HG03108 (cell line): ENCODE measurements around the gene MYO7B.

Experiments used
- ATAC-seq: cut with Tn5 transposase; IDR thresholded peaks from one replicate; pipeline ENCODE4 v1.9.1; 2021; ENCODE audit warnings: moderate library complexity; ENCODE audit not compliant: unreplicated experiment

The MYO7B gene

DNA sequence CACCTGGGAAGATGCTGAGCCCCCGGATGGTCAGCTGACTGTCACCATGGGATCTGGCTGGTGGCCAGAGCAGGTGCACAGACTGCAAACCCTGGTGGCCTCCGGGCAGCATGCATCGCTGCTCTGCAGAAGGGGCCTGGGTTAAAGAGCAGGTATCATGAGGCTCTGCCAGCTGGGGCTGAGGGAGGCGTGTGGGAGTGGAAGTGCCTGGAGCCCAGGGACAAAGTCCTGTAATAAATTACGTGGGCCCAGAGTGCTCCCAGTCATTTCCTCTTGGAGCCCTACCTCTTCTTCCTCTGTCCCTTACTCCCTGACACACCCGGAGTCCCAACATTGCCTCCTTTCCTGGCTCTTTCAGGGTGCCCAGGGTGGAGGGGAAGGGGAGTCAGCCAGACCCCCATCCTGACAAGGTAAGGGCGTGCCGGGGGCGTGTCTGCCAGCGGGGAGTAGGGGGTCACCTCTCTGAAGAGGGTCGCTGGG, at the start of gene MYO7B:
MYO7B (plus strand) TSS at position 262 of the 480 bp plus-strand sequence. CDS start 24,040 bp downstream, outside the sequence.
- ATAC-seq, result no peak

DNA sequence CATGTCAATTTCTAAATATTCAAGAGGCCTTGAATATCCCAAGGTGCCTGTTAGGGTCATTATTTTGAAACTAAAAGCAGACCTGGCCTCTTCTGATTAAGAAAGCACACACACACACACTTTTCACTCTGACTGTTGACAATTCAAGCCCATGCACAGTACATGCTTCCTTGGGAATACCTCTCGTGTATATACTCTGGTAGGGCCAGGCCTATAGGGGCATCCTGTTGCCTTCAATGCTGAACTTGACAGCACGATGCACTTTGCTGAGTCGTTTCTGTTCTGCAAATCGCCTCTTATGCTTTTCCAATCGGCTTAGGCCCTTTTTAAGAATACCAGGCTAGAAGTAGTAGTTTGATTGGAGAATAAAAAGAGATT, 49.8 kb upstream of the MYO7B start:
- ATAC-seq, result no peak

DNA sequence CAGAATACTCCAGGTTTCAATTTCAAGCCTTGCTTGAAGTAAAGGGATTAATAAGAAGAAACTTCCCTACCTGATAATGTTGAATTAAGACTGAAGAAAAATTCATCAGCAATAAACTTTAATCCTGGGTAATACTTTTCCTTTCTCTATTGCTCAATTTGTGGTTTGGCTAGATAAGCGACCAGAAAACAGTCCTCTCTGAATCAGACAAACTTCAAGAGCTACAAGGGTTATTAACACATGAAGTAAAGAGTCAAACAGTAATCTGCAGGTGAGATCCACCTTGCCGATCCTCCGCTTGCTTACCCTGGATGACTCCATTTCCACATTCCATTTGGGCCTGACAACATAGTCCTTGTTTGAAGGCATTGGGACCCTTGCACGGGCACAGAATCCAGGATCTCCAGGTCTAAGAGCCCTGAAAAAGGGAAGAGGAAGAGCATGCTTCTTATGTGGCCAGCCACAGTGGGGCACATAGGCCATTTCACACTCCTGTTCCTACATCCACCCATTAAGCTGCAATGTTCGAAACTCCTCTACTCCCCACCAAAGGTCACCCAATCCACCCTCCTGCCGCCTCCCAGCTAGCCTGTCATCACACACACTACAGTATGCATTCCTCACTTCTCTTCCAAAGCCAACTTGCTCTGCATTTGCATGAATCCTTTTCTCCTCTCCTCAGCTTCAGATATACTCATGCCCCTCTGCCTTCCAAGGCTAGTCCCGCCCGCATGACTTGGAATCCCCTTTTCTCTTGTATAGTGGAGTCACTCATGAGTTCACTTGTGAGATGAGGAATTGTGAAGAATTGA, 49.0 kb upstream of the MYO7B start:
- ATAC-seq, result no peak

DNA sequence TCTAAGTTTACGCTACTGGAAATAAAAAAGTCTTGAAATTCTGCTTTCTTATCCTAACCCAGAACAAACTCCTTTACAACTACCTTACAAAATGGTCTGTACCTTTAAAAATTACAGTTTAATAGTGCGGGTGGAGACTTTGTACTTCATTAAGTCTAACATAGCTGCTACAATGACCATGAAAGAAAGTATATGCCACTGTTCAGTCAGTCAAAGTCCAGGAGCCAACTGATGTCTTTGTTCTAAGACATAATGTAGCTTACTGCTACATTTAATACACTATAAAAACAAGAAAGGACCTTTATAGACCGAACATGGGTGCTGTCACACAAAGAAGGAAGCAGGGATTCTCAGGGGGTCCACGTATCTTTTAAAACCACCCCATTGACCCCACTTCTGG, 45.2 kb upstream of the MYO7B start:
- ATAC-seq, result no peak

DNA sequence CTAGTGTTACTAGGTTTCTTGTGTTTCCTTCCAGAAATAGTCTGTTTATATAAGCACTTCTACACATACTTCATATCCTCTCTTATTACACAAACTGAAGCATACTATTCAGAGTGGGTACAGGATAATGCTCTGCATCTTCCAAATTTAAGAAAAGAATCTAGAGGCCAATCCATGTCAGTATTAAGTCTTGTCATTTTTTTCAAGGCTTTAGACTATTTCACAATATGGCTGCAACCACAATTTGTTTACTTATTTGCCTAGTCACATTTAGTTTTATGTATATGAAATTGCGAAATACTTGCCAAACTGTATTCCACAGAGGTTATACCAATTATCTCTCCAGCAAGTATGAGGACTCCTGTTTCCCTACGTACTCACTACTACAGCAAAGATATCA, 37.1 kb upstream of the MYO7B start:
- no peak for ATAC-seq

DNA sequence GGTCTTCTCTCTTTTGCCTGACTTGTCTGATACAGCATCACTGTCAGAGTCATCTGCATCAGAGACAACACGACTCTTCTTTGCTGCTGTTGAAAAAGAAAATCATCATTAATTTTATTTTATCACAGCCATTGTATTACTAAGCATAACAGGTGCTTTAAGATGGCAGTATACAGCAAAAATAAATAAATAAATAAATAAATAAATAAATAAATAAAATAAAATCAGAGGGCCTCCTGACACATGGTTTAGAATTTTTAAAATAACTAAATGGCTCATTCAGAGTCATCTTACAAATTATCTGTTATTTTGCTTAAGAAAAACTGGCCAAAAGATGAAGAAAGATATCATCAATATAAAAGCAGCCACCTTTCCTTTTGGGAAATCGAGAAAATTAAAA, 32.0 kb upstream of the MYO7B start:
- no peak for ATAC-seq

DNA sequence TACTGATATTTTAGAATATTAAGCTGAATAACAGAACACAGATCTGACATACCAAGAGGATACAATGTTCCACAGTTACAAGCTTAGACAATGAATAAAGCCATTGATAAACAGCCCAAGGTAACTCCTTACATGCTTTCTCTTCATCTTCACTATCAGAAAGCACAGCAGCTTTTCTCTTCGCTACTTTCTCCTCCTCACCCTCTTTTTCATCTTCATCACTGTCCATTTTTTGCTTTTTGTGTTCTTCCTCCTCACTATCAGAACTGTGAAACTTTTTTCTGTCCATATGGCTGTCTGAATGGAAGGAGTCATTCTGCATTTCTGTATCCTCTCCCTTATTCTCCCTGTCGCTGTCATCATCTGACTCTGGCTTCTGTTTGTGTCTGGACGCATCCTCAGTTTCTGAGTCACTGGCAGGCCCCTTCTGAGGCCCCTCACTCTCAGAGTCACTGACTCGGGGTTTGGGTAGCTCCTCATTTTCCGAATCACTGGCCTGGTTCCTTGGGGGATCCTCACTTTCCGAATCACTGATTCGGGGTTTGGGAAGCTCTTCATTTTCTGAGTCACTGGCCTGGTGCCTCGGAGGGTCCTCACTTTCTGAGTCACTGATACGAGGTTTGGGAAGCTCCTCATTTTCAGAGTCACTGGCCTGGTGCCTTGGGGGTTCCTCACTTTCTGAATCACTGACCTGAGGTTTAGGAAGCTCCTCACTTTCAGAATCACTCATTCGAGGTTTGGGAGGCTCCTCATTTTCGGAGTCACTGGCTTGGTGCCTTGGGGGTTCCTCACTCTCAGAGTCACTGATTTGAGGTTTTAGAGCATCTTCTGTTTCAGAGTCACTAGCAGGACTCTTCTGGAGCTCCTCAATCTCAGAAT, 30.7 kb upstream of the MYO7B start:
- no peak for ATAC-seq

DNA sequence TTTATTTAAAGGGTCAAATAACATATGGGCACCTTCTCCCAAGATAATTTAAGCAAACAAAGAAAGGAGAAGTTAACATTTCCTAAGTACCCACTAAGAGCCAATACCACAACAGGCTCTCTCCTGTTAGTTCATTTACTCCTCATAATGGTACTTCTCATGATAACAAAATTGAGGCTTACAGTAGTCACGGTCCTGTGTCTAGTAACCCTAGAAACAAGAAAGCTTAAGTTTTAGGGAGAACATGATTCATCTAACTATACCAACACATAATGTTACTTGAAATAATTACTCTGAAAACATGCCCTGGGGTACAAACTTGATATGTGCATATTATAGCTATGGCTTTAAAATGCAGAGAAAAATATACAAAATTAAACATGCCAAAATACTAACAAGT, 29.0 kb upstream of the MYO7B start:
- ATAC-seq, result no peak

DNA sequence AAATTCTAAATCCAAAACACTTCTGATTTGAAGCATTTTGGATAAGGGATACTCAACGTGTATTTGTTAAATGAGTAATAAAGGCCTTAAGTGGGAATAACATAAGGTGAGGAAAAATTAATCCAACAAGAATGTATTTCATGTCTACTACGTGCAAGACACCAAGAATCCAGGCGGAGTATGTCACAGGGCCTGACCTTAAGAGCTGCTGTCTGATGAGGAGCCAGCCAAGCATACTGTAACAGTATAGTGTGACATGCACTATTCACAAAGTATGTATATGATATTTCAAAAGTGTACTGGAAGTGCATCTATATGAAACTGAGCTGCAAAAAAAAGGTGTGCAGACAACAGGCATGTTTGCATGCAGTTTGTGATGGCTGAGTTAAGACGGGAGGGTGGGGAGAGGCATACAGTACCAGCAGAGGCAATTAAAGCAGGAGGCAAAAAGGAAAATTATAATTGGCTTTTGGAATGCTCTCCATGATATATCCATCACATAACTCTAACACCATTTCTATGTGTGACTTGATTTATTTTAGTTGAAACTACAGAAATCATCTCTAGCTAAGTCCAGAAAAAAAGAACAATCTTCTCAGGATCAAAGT, 27.4 kb upstream of the MYO7B start:
- ATAC-seq, result no peak

DNA sequence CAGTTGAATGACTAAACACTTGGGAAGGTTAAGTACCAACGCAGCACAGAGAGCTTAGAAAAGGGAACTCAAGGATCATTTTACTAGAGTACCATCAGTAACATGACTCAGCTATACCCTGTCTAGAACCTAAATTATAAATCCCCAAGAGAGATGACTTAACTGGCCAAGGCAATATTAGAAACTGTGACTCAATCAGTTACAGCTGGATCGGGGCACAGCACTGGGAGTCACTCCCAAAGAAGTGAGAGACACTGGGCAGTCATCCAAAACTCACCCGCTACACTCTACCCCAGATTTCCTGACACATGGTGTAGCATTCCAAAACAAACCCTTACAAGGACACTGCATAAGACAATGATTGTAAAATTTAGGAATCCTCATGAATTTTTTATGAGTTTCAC, 26.9 kb upstream of the MYO7B start:
- no peak for ATAC-seq

DNA sequence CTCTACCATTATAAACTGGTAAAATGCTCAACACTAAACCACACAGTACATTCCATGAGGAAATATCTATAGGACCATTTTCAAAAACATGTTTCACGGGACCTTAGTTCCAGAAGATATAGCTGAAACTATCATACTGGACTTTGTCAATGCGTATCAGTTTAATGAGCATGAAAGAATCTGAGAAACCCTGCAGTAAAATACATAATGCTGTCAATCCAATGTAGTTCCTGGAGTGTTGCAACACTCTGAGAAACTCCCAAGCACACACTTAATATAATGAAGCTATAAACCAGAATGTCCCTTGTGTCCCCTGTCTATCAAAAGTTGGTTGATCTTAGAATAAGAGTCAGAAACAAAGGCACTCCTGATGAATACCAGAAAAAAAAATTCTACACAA, 25.4 kb upstream of the MYO7B start:
- no peak for ATAC-seq

DNA sequence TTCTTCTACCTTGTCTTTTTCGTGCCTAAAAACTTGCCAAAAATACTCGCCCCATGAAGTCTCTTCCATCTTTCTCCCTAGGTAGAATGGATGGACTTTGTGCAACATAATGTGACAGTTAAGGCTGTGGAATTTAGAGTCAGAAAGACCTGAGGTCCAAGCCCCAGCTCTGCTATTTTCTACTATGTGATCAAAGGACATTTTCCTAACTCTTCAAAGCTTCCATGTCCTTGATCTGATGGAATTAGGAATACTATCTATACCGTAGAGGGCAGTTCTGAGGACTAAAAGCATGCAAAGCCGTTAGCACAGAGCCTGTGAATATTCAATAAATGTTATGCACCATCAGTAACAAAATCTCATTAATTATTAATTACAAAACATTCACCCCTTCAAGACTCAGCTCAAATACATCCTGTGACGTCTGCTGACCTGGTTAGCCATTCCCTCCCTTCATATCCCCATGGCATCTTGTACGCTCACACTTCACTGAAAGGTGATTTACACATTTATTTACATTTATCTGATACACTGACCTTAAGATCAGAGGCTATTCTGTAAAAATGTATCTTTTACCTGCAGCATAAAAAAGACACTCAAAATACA, 24.3 kb upstream of the MYO7B start:
- no peak for ATAC-seq

DNA sequence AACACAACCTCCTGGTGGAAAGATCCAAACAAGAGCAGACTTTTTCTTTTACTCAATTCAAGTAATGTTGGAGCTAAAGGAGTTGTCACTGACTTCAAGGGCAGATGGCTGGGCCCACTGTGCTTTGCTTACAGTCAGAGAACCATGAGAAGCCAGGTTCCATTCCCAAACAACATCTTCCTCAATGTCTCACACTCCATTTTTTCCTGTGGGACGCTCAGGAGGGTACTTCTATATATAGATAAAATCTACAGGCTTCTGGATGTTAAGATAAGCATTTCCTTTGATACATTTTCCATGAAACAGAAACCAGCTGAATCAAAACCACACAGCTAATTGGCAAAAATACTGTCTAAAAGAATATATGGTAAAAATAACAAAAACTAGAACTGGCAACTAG, 23.6 kb upstream of the MYO7B start:
- ATAC-seq, result no peak

DNA sequence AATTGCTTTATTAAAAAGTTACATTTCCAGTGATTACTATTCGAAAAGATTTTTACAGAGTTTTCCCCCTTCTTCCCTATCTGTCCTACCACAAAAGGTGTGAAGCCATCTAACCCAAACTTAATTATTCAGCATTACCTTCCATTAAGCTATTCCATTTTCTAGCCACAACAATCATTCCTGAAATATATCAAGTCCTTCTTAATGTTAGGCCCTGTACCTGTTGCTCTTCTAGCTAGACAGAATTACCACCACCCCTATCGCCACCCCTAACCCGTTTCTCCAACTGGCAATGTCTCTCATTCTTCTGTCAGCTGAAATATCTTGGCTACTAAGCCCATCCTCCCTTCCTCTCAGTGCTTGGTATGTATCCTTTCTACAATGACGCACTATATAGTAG, 23.1 kb upstream of the MYO7B start:
- ATAC-seq, result no peak

DNA sequence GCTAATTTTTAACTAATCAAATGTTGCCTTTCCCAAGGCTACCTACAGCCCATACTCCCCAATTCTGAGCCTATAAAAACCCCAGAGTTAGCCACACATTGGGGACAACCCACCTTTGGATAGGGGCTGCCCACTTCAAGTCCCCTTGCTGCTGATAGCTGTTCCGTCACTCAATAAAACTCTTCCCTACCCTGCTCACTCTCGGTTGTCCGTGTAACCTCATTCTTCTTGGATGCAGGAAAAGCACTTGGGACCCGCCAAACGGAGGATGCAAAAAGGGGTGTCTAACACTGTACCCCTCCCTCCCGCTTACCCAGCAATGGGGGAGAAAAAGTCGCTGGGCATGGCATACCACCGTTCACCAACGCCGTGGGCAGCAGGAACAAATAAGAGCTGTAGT, 21.4 kb upstream of the MYO7B start:
- ATAC-seq, result no peak

DNA sequence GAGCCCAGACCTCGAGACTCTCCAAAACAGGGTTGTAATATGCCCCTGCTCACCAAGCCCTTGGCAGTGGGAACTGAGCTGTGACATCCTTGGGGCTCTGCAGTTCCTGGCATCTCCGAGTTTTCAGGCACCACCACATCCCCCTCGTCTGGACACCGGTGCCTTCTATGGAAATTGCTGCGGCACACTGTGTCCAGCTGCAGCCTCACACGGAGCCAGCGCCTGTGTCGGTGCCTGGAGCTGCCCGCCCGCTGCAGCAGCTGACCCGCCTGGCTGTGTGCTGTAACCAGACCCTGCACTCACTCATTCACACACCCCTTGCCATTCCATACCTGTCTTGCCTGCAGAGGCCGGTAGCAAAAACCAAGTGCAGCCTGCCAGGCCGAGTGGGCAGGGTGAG, 21.0 kb upstream of the MYO7B start:
- ATAC-seq, result no peak

DNA sequence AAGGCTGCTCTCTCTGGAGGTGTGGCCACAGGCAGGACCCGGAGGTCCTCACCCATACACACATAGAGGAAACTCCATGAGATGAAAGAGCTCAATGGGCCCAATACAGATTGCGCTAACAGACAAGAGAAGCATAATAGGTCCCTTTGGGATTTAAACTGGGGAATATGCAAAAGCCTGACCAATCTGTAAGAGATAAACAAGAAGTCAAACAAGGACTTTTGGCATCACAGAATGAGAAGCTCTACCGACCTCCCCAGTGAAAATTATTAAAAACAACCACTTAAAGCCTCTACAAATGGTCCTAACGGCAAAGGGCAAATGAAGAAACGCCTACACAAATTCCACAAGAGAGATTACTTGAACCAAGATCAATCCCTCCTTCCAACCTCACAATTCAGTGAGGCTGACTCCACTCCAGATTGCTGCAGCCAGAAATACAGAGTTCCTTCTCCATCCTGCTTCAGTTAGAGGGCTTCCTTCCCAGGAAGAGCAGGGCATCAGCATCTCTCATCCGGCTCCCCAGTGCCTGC, 20.0 kb upstream of the MYO7B start:
- ATAC-seq, result no peak

DNA sequence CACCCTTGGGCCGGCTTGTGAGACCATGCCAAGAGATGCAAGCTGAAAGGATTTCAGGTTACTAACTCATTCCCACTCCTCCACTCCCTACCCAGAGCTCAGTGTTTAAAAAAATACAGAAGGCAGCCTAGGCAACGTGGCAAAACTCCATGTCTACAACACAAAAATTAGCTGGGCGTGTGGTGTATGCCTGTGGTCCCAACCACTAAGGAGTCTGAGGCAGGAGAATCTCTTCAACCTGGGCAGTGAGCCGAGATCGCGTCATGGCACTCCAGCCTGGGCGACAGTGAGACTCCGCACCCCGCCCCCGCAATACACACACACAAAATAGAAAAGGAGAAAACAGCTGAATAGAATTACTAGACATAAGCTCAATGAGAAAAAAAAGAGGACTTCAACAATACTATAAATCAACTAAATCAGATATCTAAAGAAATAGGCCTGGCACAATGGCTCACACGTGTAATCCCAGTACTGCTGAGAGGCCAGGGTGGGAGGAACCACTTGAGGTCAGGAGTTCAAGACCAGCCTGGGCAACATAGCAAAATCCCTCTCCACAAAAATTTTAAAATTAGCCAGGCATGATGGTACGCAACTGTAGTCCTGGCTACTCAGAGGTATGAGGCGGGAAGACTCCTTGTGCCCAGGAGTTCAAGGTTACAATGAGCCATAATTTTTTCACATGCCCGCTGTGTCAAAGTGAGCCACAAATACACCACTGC, 19.3 kb upstream of the MYO7B start:
- no peak for ATAC-seq

DNA sequence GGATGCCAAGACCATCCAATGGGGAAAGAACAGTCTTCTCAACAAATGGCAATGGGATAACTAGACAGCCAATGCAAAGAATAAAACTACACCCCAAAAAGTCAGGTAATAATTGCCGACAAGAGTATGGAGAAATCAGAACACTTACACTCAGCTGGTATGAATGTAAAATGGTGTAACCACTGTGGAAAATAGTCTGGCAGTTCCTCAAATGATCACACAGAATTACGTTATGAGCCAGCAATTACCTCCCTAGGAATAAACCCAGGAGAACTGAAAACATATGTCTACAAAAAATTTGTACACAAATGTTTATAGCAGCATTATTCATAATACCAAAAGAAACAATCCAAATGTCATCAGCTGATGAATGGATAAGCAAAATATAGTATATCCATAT, 18.0 kb upstream of the MYO7B start:
- ATAC-seq, result no peak

DNA sequence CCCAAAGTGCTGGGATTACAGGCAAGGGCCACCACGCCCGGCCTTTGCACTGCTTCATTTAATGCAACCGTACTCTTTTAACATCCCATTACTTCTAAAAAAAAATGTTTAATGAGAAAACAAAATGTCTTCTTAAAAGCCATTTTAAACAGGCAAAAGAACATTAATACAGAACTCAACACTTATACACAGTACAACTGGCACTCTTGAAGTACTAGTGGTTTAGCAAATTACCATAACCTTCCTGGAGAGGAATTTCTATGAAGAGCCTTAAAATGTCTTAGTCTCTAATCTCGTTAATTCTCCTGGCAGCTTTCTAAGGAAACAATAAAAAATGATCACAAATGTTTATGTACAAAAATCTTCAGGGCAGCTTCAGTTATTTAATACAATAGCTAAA, 15.1 kb upstream of the MYO7B start:
- ATAC-seq, result no peak
